ENCODE measurements around the gene CLIC2.

- no peak for TF ChIP-seq ZNF274 (IDR thresholded peaks at IDR 0.05; ENCODE audit: low read depth, low read length)
- no peak for TF ChIP-seq YY1 (IDR thresholded peaks at IDR 0.05; ENCODE audit: insufficient read depth, insufficient read length)
Measured at GRCh38 chrX:155329293-155329692, 5.1 kb downstream of the CLIC2 start.
